GM18498 (cell line): ENCODE results near the gene ZC3H18.

ENCODE experiments used
- ATAC-seq: cut with Tn5 transposase; IDR thresholded peaks from one replicate; pipeline ENCODE4 v1.9.1; 2021; ENCODE audit warnings: mild to moderate bottlenecking, moderate library complexity; ENCODE audit not compliant: unreplicated experiment

The ZC3H18 gene

DNA sequence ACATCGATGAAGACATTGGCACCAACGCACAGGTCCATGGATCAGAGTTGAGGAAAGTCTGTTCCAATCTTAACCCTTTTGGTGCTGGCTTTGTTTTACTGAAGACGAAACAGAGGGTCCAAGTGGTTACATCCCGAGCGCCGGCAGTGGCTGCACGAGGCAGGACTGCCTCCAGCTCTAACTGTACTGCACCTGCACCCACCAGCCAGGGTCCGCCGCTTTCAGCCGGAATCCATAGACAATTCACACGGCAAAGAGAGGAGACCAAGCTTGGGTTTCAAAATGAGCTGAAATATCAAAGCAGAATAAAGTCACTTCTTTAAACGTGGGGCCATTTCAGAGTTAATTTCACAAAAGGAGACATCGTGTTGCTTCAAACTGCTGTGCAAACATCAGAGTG is 21.2 kb upstream of the ZC3H18 start:
- ATAC-seq = no peak

DNA sequence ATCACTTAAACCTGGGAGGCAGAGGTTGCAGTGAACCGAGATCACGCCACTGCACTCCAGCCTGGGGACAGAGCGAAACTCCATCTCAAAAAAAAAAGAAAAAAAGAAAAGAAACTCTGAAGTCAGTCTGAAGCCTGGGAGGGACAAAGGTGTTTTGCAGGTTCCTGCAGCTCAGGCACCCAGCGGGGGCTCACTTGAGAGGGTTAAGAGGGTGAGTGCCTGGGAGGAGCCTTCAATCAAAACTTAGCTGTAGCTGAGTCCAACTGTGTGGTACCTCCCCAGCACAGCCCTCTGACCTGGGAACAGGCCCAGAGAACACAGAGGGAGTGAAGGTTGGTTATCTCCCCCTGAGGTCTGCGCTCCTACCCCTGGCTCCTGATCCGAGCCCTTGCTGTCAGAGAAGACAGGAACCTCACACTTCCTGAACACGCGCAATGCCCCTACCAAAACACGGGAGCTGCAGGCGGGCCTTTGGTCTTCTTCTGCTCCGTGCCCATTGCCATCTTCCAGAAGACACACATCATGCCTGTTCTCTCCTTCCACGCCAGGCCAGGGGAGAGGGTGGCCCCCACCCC is 20.4 kb upstream of the ZC3H18 start:
- no peak for ATAC-seq

DNA sequence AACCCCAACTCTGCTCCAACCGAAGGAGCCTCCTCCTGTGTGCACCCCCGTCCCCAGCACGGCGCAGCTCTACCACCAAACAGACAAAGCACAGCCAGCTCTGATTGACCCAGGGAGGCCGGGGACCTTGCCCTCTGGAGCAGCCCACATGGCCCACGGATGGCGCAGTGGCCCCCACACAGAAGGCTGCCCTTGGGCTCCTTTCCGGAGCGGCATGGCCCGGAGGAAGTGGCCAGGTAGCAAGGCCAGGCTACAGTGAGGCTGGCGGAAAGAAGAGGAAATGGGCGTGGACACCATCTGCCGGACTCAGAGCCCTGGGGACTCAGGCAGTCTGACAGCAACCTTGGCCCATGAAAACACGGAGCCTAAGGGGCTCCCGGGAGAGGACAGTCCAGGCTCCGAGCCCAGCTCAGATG is 19.9 kb upstream of the ZC3H18 start:
- no peak for ATAC-seq

DNA sequence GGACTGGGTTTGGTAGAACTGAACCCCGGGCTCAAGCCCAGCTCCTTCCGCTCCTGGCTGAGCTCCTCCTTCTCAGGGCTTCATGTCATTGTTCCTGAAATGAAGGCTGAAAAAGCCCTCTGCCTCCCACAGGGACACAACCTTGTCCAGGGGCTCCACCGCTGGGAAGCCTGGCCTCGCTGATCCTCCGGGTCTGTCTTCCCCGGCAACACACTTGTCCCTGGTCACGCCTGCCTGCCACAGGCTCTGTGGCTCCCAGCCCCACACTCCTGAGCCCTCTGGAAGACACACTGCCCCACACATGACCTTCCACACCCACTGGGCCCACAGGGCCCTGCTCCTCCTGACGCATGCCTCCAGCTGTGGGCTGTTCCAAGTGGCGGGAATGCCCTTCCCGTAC is 18.0 kb upstream of the ZC3H18 start:
- ATAC-seq = no peak

DNA sequence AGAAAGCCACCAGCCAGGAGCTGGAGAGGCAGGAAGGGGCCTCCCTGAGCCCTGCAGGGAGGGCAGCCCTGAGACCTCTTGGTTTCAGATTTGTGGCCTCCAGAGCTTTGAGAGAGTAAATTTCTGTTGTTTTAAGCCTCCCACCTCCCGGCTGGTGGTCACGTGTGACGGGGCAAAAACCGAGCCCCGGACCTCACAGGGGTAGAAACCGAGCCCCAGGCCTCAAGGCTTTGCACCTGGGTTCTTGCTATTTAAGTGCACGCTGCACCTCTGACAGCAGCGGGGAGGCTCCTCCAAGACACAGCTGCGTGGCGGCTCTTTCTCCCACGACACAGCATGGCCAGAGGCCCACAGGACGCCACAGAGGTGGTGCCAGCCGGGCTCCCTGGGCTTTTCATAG is 17.4 kb upstream of the ZC3H18 start:
- no peak for ATAC-seq

DNA sequence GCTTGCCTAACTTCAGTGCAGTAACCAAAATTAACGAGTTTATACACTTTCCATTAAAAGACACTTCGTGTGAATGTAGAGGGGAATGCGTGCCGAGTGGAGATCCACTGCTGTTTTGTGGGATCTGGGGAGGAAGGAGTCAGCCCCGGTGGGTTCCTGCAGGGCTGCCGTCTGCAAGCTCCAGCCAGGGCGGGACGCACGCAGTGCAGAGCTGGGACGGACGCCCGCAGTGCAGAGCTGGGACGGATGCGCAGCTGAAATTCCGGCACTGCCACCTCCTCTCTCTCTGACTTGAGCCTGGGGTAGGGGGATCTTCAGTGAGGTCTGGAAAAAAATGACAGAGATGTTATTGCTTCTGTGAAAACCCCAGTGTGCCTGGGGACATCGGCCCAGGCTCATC is 16.5 kb upstream of the ZC3H18 start:
- ATAC-seq = no peak

DNA sequence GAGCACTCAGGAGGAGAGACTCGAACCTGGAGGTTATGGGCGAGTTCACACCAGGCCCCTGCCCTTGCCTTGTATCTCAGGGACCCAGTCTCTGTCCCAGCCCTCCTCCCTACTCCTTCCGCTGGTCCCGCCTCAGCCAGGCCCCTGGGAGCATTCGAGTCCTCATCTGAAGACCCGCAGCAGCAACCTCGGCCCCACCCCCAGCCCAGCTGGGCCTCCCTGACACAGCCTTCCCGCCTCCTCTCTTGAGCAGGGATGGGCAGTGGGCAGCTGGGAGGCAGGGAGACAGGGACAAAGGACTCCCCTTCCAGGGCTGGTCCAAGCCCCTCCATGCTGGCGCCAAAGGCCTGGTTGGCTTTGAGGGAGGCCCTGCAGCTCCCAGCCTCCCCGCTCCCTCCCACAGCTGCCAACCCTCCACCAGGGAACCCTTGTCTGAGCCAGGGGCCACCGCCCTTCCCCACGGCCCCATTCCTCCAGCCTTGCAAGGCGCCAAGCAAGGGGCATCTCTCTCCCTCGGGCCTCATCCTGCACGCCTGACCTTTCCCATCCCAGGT is 15.4 kb upstream of the ZC3H18 start:
- ATAC-seq = no peak

DNA sequence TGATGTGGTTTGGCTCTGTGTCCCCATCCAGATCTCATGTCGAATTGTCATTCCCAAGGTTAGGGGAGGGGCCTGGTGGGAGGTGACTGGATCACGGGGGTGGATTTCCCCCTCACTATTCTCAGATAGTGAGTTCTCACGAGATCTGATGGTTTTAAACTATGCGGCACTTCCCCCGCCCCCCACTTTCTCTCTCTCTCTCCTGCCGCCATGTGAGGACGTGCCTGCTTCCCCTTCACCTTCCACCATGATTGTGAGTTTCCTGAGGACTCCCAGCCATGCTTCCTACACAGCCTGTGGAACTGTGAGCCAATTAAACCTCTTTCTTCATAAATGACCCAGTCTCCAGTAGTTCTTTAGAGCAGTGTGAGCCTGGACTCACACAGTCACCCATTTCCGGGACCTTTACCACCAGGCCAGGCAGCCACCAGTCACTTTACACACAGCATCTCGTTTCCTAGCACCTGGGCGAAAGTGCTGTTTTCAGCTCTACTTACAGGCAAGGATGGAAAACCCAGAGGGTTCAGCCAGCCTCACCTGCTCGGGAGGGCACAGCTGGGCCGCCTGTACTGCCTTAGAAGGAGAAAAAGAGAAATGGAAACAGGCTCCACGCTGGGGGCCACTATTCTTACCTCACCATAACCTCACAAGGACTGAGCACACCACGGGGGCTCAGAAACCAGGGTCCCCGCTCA is 13.8 kb upstream of the ZC3H18 start:
- ATAC-seq = no peak

DNA sequence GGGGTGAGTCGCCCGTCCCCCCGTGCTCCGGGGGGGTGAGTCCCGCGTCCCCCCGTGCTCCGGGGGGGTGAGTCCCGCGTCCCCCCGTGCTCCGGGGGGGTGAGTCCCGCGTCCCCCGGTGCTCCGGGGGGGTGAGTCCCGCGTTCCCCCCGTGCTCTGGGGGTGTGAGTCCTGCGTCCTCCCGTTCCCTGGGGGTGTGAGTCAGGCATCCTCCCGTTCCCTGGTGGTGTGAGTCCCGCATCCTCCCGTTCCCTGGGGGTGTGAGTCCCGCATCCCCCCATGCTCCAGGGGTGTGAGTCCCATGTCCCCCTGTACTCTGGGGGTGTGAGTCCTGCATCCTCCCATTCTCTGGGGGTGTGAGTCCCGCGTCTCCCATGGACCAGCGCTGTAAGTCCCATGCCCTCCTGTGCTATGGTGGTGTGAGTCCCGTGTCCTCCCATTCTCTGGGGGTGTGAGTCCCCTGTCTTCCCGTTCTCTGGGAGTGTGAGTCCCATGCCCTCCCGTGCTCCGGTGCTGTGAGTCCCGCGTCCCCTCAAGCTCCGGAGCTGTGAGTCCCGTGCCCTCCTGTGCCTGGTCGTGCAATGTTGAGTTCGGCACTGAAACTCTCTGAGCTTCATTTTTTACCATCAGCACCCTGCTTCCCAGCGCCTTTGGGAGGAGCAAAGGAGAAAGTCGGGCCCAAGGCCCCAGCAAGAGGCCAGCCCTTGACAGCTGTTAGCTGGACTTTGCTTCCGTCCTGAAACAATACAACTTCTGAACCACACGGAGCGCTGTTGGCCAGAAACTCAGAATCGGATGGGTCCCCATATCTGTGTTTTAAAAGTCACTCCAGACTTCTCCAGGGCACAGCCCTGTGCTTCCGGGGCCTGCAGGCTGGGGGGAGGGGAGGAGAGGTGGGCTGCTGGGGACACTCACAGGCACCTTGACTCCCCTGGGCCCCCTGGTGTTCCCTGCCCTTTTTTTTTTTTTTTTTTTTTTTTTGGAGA is 11.5 kb upstream of the ZC3H18 start:
- ATAC-seq = no peak

DNA sequence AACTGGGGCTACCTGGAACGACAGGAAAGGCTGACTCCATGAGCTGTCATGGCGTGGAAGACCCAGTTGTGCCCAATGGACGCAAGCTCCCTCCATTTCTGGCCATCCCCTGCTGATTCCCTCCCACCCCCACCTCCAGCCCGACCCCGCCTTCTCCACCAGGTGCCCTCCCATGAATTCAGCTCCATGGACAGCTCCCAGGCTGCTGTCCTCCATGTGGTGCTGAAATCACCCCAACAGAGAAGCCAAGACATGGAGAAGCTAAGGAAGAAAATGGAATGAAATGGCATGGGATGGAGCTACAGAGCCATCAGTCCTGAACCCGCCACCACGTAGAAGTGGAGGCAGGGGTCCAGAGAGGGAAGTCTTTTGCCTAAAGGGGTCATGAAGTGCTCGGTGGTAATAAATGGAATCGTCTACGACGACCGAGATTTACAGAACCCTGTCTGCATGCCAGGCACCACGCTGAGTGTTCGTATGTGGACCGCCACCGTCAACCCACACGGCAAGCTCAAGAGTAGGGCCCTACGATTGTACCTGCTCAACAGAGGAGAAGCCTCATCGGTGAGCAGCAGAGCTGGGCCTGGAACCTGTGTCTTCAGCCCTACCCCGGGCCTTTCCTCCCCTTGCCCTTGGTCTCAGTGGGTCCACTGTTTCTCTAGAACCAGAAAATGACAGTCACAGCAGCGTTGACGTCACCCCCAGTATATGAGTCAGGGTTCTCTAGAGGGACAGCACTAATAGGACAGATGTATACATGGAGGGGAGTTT is 9.3 kb upstream of the ZC3H18 start:
- no peak for ATAC-seq

DNA sequence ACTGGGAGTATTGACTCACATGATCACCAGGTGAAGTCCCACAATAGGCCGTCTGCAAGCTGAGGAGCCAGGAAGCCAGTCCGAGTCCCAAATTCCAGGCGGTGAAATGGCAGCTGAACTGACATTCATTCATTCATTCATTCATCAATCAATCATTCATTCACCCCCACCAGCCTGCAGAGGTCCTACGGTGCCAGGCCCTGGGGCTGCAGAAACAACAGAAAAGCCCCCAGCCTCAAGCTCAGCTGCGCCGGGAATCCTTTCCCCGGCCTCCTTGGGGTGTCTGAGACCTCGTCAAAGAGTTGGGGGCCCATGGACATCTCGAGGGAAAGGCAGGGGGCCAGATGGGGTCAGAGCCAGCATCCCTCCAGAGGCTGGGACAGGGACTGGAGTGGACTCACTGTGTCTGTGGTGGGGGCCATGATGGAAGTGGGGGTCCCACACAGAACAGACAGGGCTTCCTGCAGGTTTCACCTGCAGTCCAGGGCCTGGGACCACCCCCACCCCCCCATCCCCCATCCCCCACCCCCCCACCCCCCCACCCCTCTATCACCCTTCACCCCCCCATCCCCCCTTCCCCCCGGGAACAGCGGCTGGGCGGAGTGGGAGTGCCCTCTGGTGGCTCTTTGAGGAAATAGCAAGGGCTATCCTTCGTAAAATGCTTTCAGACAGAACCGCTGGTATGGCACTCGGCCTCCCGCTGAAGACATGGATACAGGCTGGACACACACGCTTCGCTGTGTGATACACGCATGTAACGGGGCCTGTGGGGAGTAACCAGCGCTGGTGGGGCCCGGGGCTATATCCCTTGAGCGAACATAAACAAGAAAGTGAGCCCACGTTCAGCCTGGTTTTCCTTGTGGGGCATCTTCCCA is 8.5 kb upstream of the ZC3H18 start:
- no peak for ATAC-seq

DNA sequence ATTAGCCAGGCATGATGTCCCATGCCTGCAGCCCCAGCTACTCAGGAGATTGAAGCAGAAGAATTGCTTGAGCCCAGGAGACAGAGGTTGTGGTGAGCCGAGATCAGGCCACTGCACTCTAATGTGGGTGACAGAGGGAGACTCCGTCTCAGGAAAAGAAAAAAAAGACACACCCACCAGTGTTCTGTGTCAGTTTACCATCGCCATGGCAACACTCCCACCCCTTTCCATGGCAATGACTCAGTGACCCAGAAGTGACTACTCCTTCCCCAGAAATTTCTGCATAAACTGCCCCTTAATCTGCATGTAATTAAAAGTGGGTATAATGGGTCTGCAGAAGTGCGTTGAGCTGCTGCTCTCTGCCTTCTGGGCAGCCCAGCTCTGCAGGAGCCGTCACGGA is 4.0 kb upstream of the ZC3H18 start:
- ATAC-seq = no peak

DNA sequence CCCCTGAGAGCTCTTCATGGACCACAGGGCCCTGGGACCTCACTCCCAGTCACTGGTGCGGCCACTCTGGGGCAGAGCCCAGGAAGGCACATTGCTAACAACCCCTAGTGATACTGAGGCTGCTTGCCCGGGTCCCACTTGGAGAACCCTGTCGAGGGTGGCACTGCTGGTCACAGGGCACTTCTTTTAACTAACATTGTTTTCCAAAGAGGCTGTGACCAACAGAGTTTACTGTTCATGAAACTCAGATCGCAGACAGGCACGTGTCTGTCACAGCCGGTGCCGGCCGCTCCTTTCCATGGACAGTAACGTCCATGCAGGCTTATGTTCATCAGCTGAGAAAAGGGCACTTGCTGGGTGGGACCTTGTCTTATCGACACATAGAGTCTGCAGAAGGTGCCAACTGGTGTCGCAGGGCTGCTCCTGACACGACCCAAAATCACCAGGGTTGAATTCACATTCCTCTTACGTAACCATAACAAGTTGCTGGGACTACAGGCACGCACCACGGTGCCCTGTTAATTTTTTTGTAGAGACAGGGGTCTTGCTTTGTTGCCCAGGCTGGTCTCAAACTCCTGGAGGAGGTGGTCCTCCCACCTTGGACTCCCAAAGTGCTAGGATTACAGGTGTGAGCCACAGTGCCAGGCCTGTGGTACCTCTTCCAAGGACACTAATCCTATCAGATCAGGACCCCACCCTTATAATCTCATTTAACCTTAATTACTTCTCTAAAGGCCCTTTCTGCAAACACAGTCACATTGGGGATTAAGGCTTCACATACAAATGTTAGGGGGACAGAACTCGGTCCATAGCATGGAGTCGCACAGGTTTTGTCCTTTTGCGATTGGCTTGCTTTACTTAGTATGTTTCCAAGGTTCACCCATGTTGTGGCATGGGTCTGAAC is 1.2 kb upstream of the ZC3H18 start:
- no peak for ATAC-seq

DNA sequence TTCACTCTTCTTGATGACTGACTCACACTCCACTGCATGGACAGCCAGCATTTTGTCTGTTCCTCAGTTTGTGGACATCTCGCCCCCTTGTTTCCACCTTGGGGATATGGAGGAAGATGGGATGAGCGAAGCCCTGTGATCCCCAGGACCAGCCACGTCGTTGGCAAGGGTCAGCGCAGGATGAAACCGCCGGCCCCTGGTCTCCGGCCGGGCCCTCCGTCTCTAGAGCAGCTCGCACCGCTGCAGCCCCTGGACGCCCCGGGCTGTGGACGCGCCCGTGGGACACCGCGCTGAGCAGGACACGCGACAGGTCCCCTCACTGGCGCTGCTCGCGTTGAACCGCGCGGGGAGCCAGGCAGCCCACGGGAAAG is 604 bp upstream of the ZC3H18 start:
- peak; percentile 23 for ATAC-seq

DNA sequence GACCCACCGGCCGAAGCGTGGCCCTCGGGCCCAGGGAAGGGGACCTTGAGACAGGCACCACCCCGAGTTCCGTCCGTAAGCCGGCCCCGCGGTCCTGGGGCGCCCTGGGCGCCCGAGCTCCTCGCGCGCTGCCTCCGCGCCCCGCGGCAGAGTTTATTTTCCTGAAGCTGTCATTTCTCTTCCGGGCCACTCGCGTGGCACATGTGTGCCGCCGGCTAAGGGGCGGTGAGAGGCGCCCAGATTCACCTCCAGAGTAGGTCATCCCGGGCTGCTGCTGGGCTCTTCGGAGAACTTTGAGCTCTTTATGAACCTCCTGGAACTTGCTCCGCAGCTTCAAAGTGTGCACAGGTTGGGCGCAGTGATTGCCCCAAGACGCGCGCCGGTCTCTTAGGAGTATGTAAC is 489 bp downstream of the ZC3H18 start:
- no peak for ATAC-seq

DNA sequence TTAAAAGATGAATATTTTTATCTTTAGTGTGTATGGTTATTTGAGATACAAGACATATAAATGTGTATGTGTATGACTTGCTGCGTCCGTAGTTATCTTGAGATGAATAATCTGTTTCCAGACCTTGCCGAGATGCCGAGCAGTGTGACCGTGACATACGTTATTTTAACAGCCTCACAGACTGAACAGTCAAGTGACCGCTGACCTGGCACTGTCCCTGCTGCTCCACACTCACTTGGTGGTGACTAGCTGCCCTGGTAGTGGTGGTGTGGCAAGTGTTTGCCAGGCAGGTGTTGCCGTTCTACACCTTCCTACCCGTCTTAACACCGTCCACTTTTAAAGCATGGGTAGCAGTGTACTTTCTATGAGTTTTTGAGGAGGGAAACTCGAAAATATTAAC is 5.0 kb downstream of the ZC3H18 start:
- no peak for ATAC-seq

DNA sequence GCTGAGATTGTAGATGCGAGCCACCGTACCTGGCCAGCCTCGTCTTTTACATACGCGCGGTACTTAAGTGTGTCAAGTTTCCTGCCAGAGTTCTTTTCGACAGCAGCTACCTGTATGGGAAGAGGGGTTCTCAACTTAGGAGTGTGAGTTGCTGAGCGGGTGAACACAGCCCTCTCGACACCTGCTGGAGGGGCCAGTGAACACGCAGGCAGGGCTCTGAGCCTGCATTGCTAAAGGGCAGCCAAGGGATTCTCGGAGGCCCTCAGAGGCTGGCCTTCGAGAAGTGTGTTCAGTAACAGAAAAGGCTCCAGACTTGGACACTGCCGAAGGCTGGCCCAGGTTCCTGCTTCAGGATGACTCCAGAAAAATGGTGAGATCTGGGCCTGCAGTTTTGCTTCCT is 6.1 kb downstream of the ZC3H18 start:
- ATAC-seq = no peak

DNA sequence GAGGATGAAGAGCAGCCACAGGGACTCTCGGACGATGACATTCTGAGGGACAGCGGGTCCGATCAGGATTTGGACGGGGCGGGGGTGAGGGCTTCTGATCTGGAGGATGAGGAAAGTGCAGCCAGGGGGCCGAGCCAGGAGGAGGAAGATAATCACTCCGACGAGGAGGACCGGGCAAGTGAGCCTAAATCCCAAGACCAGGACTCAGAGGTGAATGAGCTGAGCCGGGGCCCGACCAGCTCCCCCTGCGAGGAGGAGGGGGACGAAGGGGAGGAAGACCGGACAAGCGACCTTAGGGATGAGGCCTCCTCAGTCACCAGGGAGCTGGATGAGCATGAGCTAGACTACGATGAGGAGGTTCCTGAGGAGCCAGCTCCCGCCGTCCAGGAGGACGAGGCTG is 7.0 kb downstream of the ZC3H18 start:
- ATAC-seq = no peak
